Neural cell (in vitro differentiated cells): ENCODE data around the gene TSEN34. TPM values are rescaled to one million over a fixed set of nuclear protein-coding genes. Genes with fewer than 3 reads are reported as not detected.

ENCODE experiments used
- H2AFZ ChIP-seq: fragments of 200-600, 300-800 bp; sonication (generic), shearing (Covaris generic); 2 replicates; pipeline ENCODE4 v1.6.0; 2014; ENCODE audit warnings: low read depth, mild to moderate bottlenecking, antibody characterized with exemption, low read length, moderate library complexity
- H3F3A ChIP-seq: fragments of 200-600 bp; shearing (Covaris generic); 2 replicates; pipeline ENCODE4 v1.6.1; 2016; ENCODE audit warnings: mild to moderate bottlenecking, moderate library complexity, mixed read lengths, antibody characterized with exemption, low read length; ENCODE audit not compliant: insufficient read depth, poor library complexity, severe bottlenecking
- H3K27ac ChIP-seq: fragments of 200-600, 300-800 bp; sonication (generic), shearing (Covaris generic); 2 replicates; pipeline ENCODE4 v1.5.1; 2014; ENCODE audit warnings: mild to moderate bottlenecking, low read length, moderate library complexity
- H3K27me3 ChIP-seq: fragments of 300-800, 200-600 bp; sonication (generic), shearing (Covaris generic); 2 replicates; pipeline ENCODE4 v1.6.0; 2014; ENCODE audit warnings: mild to moderate bottlenecking, low read depth, low read length, moderate library complexity; ENCODE audit not compliant: insufficient read depth
- H3K36me3 ChIP-seq: fragments of 300-800, 200-600 bp; sonication (generic), shearing (Covaris generic); 2 replicates; pipeline ENCODE4 v1.5.1; 2014; ENCODE audit warnings: mild to moderate bottlenecking, antibody characterized with exemption, low read length, moderate library complexity; ENCODE audit not compliant: insufficient read depth
- H3K4me2 ChIP-seq: fragments of 300-800, 200-600 bp; sonication (generic), shearing (Covaris generic); 2 replicates; pipeline ENCODE4 v1.6.0; 2014; ENCODE audit warnings: mild to moderate bottlenecking, low read length
- H3K4me3 ChIP-seq: fragments of 300-800, 200-600 bp; sonication (generic), shearing (Covaris generic); 2 replicates; pipeline ENCODE4 v1.5.1; 2014; ENCODE audit warnings: mild to moderate bottlenecking, low read length, moderate library complexity
- H3K79me2 ChIP-seq: fragments of 200-600 bp; shearing (Covaris generic); replicated peaks from 2 replicates; pipeline ENCODE4 v1.6.0; 2014; ENCODE audit warnings: mild to moderate bottlenecking, low read length, moderate library complexity; ENCODE audit not compliant: insufficient read depth
- H3K9ac ChIP-seq: fragments of 300-800, 200-600 bp; sonication (generic), shearing (Covaris generic); 2 replicates; pipeline ENCODE4 v1.6.1; 2016; ENCODE audit warnings: mild to moderate bottlenecking, low read length, mixed read lengths
- H3K9me2 ChIP-seq: fragments of 200-600 bp; shearing (Covaris generic); 2 replicates; pipeline ENCODE4 v1.6.1; 2016; ENCODE audit warnings: mild to moderate bottlenecking, low read length, mixed read lengths; ENCODE audit not compliant: insufficient read depth
- H3K9me3 ChIP-seq: fragments of 200-600, 300-800 bp; sonication (generic), shearing (Covaris generic); 2 replicates; pipeline ENCODE4 v1.6.1; 2016; ENCODE audit warnings: mild to moderate bottlenecking, mixed run types, low read length, moderate library complexity, mixed read lengths
- H4K20me1 ChIP-seq: fragments of 200-600 bp; shearing (Covaris generic); 2 replicates; pipeline ENCODE4 v1.6.1; 2016; ENCODE audit warnings: mild to moderate bottlenecking, mixed run types; ENCODE audit not compliant: insufficient read depth
- CTCF ChIP-seq: fragments of 450-650 bp; IDR thresholded peaks from 2 replicates; pipeline ENCODE4 v1.5.1; 2014; ENCODE audit warnings: antibody characterized with exemption, mild to moderate bottlenecking, moderate library complexity; ENCODE audit not compliant: poor library complexity, severe bottlenecking
- EP300 ChIP-seq: fragments of 450-650 bp; conservative IDR thresholded peaks from 2 replicates; pipeline ENCODE4 v1.6.1; 2014; ENCODE audit warnings: antibody characterized with exemption, mild to moderate bottlenecking, moderate library complexity; ENCODE audit not compliant: poor library complexity, severe bottlenecking
- EZH2 ChIP-seq: fragments of 200-600, 300-800 bp; shearing (Covaris generic), sonication (generic); IDR thresholded peaks from 2 replicates; pipeline ENCODE4 v1.6.1; 2014; ENCODE audit warnings: antibody characterized with exemption, low read length, borderline replicate concordance, mild to moderate bottlenecking; ENCODE audit not compliant: insufficient read depth, poor library complexity, severe bottlenecking
- MXI1 ChIP-seq: fragments of 450-650 bp; conservative IDR thresholded peaks from 2 replicates; pipeline ENCODE4 v1.6.1; 2014; ENCODE audit warnings: antibody characterized with exemption, mild to moderate bottlenecking; ENCODE audit not compliant: poor library complexity, severe bottlenecking
- POLR2AphosphoS5 ChIP-seq: IDR thresholded peaks from 2 replicates; pipeline ENCODE4 v1.6.1; 2012
- RAD21 ChIP-seq: fragments of 450-650 bp; conservative IDR thresholded peaks from 2 replicates; pipeline ENCODE4 v1.6.1; 2014; ENCODE audit warnings: antibody characterized with exemption, mild to moderate bottlenecking, moderate library complexity
- REST ChIP-seq: IDR thresholded peaks from 2 replicates; pipeline ENCODE4 v1.6.1; 2012; ENCODE audit warnings: borderline replicate concordance
- SMC3 ChIP-seq: fragments of 450-650 bp; conservative IDR thresholded peaks from 2 replicates; pipeline ENCODE4 v1.6.1; 2014; ENCODE audit warnings: antibody characterized with exemption, mild to moderate bottlenecking, moderate library complexity; ENCODE audit not compliant: poor library complexity
- TAF1 ChIP-seq: IDR thresholded peaks from 2 replicates; pipeline ENCODE4 v1.6.1; 2012; ENCODE audit warnings: low read depth
- polyA plus RNA-seq: library from polyadenylated mRNA; depleted of rRNA; stranded (reverse); fragments of >200 nt; gene quantifications from 2 replicates; pipeline ENCODE4 v1.2.3, GENCODE V29; 2014

TSEN34 gene
- polyA plus RNA-seq, 1 donor from 2014 or later = 113 TPM

GRCh38 chr19:54165222-54165621, 25.9 kb upstream of the TSEN34 start:
- Histone ChIP-seq H3K27ac (no peak overlapping the region), H3K4me3 (no peak overlapping the region), H3K4me2 (no peak overlapping the region), H4K20me1 (no peaks in the 10 kb centered on the region), H3K79me2 (no peaks in the 10 kb centered on the region), H3K9me2 (no peaks in the 10 kb centered on the region), H2AFZ (no peak overlapping the region), H3K9me3 (no peaks in the 10 kb centered on the region), H3K27me3 (no peaks in the 10 kb centered on the region), H3F3A (no peaks in the 10 kb centered on the region), H3K9ac (no peak overlapping the region), H3K36me3 (no peaks in the 10 kb centered on the region)
- TF ChIP-seq SMC3 = no peak
- TF ChIP-seq EP300 = no peak
- TF ChIP-seq RAD21 = no peak
- TF ChIP-seq POLR2AphosphoS5 = no peak
- TF ChIP-seq CTCF = no peak
- TF ChIP-seq EZH2 = no peak
- TF ChIP-seq REST = no peak
- TF ChIP-seq MXI1 = no peak
- no peak for TF ChIP-seq TAF1

GRCh38 chr19:54168174-54168917, 22.8 kb upstream of the TSEN34 start:
- no peak overlapping the region for H2AFZ ChIP-seq
- no peak overlapping the region for H3K4me2 ChIP-seq
- no peak overlapping the region for H3K27ac ChIP-seq
- no peak overlapping the region for H3K9ac ChIP-seq
- no peaks in the 10 kb centered on the region for H3K36me3 ChIP-seq
- H3K27me3 ChIP-seq = no peaks in the 10 kb centered on the region
- H3K9me2 ChIP-seq = no peaks in the 10 kb centered on the region
- H3K9me3 ChIP-seq = no peaks in the 10 kb centered on the region
- no peak overlapping the region for H3K4me3 ChIP-seq
- H4K20me1 ChIP-seq = no peaks in the 10 kb centered on the region
- H3K79me2 ChIP-seq = no peaks in the 10 kb centered on the region
- peak; percentile 75 for TF ChIP-seq SMC3
- no peak for TF ChIP-seq TAF1
- TF ChIP-seq RAD21 = peak; percentile 66
- TF ChIP-seq CTCF = peak; percentile 80
- H3F3A ChIP-seq = no peaks in the 10 kb centered on the region
